OCI-LY3 (cell line): ENCODE data around the gene A4GNT.

Source experiments
- CTCF ChIP-seq: fragments of 200-600, 300-600 bp; sonication (generic); IDR thresholded peaks from 2 replicates; pipeline ENCODE4 v1.5.1; 2014; ENCODE audit warnings: antibody characterized with exemption, low read length, low read depth
- EZH2phosphoT487 ChIP-seq: fragments of 200-600 bp; shearing (Covaris generic); IDR thresholded peaks from 2 replicates; pipeline ENCODE4 v1.6.1; 2018; ENCODE audit warnings: antibody characterized with exemption, mixed run types, low read depth

GRCh38 chr3:138180375-138181029 is 48.3 kb upstream of the A4GNT start:
- peak; percentile 70 for TF ChIP-seq CTCF
- TF ChIP-seq EZH2phosphoT487: no peak
